T-helper 17 cell (primary cell): ENCODE results near the gene DNAAF1. TPM values are rescaled to one million over a fixed set of nuclear protein-coding genes. Genes with fewer than 3 reads are reported as not detected.

Experiments used
- ATAC-seq: fragments of 150-1000 bp; cut with Tn5 transposase; 2 replicates; pipeline ENCODE4 v1.10.0; 2021; ENCODE audit warnings: mild to moderate bottlenecking, moderate library complexity
- DNase-seq, 3 donors: peaks; one replicate each; pipeline versions ENCODE4 v3.0.0 to v3.0.0-alpha.2; 2020 to 2021
- H3K9me3 ChIP-seq: one replicate; pipeline ENCODE4 v1.7.0; 2013; ENCODE audit warnings: low read length, mild to moderate bottlenecking; ENCODE audit not compliant: control insufficient read depth, poor library complexity, severe bottlenecking
- H3K27ac Mint-ChIP-seq: one replicate; pipeline ENCODE4 v1.8.0; 2022; ENCODE audit warnings: mild to moderate bottlenecking, moderate library complexity, mixed read lengths
- H3K27me3 Mint-ChIP-seq: one replicate; pipeline ENCODE4 v1.8.0; 2022; ENCODE audit warnings: mixed read lengths
- H3K36me3 Mint-ChIP-seq: one replicate; pipeline ENCODE4 v1.8.0; 2022; ENCODE audit warnings: low read depth, mixed read lengths
- H3K4me1 Mint-ChIP-seq: one replicate; pipeline ENCODE4 v1.8.0; 2022; ENCODE audit warnings: mild to moderate bottlenecking, mixed read lengths
- H3K4me3 Mint-ChIP-seq: one replicate; pipeline ENCODE4 v1.8.0; 2022; ENCODE audit warnings: mild to moderate bottlenecking, moderate library complexity, mixed read lengths
- total RNA-seq, 4 donors: library from RNA in 2 of 4; stranded (reverse) in 2 of 4; gene quantifications; one replicate each; pipeline ENCODE4 v1.2.3 and lab custom pipeline; 2022 to 2026

The DNAAF1 gene
- total RNA-seq, 2 donors from 2014 or later = not detected

DNA sequence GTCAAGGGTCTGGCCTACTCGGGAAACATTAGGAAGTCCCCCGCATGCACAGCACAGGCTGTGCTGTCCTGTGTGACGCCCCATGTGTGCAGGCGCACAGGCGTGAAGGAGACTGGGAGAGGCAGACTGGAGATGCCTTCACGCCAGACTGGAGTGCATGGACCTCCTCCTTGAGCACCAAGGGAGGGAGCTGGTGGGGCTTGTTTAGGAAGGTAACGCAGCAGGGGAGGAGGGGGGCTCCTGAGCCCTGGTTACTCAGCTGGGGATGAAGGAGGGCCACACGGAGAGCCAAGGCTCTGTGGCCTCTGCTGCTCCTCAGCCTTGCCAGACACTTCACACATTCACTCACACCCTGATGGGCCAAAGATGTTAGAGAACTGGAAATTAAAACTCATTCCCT, 7.8 kb upstream of the DNAAF1 start:
- Mint-ChIP-seq H3K27ac (no peak overlapping the region), H3K27me3 (no peaks in the 10 kb centered on the region), H3K4me3 (no peak overlapping the region), H3K36me3 (no peaks in the 10 kb centered on the region), H3K4me1 (peaks cover 27% of the 10 kb centered on the region)
- H3K9me3 ChIP-seq = no peaks in the 10 kb centered on the region
- DNase-seq (no peak), ATAC-seq (no peak)

DNA sequence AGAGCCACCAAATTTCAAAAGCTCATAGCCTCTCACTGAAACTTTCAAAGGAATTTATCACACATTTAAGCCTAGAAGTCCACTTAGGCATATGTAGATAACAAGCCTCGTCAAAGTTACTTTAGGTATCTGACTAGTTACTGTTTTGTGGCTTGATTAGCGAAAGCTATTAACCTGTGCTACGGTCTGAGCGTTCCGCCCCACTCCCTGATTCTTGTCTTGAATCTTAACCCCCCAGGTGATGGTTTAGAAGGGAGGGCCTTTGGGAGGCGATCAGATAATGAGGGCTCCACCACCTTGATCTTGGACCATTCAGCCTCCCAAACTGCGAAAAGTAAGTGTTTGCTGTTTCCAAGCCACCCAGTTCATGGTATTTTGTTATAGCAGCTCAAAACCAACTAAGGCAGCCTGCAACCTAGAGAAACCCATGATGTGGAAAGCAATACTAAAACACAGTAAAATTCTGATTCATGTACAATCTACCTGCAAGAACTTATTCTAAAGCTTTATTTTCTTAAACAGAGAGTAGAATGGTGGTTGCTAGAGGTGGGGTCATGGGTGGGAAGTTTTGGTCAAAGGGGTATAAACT, 7.2 kb upstream of the DNAAF1 start:
- Mint-ChIP-seq H3K4me3 (no peak overlapping the region), H3K36me3 (no peaks in the 10 kb centered on the region), H3K27ac (no peak overlapping the region), H3K27me3 (no peaks in the 10 kb centered on the region), H3K4me1 (peaks cover 28% of the 10 kb centered on the region)
- ATAC-seq (no peak), DNase-seq (no peak)
- H3K9me3 ChIP-seq = no peaks in the 10 kb centered on the region

DNA sequence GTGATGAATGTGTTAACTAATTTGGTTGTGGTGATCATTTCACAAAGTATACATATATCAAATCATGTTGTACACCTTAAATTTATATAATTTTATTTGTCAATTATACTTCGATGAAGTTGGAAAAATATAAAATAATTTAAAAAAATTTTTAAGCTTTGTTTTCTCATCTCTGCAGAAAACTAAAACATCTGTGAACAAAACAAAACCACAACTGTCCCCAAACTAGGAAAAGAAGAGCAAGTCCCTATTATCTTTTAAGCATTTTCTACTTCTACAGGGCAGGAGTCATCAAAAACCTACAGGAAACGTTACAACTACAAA, 6.6 kb upstream of the DNAAF1 start:
- ATAC-seq = no peak
- DNase-seq = no peak
- no peaks in the 10 kb centered on the region for H3K36me3 Mint-ChIP-seq
- no peaks in the 10 kb centered on the region for H3K27me3 Mint-ChIP-seq
- no peaks in the 10 kb centered on the region for H3K9me3 ChIP-seq
- no peak overlapping the region for H3K27ac Mint-ChIP-seq
- H3K4me1 Mint-ChIP-seq = peaks cover 32% of the 10 kb centered on the region
- no peak overlapping the region for H3K4me3 Mint-ChIP-seq

DNA sequence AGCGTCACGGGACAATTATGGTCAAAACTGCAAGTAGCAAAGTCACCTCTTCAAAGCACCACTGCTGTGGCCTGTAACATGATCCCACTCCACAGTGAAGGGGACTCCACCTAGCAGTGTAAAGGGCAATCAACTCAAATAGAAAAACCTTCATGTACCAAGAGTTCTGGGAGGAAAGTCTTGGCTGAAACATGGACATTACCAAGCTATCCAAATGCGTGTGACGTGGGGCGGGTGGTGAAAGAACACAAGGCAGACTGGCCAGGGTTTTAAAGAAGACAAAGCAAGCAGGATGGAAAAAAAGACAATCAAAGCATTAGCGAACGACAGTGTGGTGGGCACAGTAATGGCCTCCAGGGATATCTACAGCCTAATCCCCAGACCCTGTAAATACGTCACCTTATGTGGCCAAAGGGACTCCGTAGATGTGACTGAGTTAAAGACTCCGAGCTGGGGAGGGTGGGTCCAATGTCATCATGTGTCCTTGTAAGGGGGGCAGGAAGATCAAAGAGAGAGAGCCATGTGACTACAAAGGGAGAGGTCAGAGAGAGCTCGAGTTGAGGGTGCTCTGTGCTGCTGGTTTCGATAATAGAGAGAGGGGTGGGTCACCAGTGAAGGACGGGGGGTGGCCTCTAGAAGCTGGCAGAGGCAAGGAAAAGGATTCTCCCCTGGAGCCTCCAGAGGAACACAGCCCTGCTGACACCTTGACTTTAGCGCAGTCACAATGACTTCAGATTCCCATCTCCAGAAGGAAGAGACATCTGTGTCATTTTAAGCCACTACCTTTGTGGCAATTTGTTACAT, 6.1 kb upstream of the DNAAF1 start:
- ATAC-seq (no peak), DNase-seq (no peak)
- peaks cover 34% of the 10 kb centered on the region for H3K4me1 Mint-ChIP-seq
- H3K27me3 Mint-ChIP-seq = no peaks in the 10 kb centered on the region
- H3K36me3 Mint-ChIP-seq = no peaks in the 10 kb centered on the region
- no peak overlapping the region for H3K27ac Mint-ChIP-seq
- no peaks in the 10 kb centered on the region for H3K9me3 ChIP-seq
- no peak overlapping the region for H3K4me3 Mint-ChIP-seq

DNA sequence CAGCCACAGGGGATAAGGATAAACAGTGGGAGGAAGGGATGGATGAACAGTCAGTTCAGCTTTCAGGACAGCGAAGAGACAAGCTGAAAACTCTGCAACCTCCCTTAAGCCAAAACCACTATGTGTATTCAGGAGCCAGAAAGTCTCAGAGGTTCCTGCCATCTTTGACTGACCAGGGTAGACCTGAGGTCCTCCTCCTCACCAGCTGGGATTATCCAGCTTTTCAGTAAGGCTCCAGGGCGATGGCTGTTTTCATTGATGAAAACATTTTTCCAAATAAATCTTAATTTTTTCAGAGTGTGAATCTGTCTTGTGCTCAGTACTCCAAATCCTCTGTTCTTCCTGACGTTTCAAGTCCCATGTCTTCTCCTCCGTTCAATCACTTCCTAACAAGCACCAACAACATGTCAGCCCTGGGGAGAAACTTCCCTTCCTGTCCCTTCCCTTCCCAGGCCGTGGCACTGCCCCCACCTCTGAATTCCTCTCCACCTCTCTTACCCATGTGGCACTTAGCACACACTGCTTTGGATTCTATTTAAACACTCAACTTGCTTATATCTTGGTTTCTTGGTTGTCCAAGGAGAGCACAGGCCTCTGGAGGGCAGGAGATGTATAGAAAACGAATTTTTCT, 5.4 kb upstream of the DNAAF1 start:
- ATAC-seq (no peak), DNase-seq (no peak)
- Mint-ChIP-seq H3K36me3 (no peaks in the 10 kb centered on the region), H3K27ac (peak overlapping the region; percentile 37), H3K27me3 (no peaks in the 10 kb centered on the region), H3K4me1 (peaks cover 39% of the 10 kb centered on the region), H3K4me3 (no peak overlapping the region)
- H3K9me3 ChIP-seq = no peaks in the 10 kb centered on the region

DNA sequence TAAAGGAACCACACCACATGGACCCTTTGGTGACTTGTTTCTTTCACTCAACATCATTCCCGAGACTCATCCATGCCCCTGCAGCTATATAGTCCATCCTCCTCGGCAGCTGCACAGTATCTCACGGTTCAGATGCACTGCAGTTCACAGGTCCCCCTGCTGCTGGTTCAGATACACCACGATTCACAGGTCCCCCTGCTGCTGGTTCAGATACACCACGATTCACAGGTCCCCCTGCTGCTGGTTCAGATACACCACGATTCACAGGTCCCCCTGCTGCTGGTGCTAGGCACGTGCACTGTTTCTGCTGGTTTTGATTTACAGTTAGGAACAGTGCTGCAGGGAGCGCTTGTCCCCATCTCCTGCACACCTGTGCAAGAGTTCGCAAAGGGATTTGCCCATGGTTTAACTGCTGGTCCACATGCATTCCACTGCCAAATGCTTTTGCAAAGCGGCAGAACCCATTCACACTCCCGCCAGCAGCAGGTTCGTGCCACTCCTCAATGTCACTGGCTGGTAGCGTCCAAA, 3.9 kb upstream of the DNAAF1 start:
- H3K27ac Mint-ChIP-seq = no peak overlapping the region
- peaks cover under 1% of the 10 kb centered on the region for H3K27me3 Mint-ChIP-seq
- peaks cover 33% of the 10 kb centered on the region for H3K4me1 Mint-ChIP-seq
- H3K4me3 Mint-ChIP-seq = no peak overlapping the region
- H3K36me3 Mint-ChIP-seq = no peaks in the 10 kb centered on the region
- no peak for ATAC-seq
- DNase-seq = no peak
- H3K9me3 ChIP-seq = no peaks in the 10 kb centered on the region

DNA sequence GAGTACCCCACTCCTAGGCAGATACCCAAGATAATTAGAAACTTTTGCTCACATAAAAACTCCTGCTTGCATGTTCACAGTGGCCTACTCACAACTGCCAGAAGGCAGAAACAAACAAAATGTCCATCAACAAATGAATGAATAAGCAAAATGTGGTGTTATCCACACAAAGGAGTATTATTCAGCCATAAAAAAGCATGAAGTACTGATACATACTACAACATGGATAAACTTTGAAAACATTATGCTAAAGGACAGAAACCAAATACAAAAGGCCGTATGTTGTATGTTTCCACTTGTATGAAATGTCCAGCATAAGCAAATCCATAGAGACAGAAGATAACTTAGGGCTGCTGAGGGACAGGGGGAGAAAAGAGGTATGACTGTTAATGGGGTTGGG, 2.0 kb upstream of the DNAAF1 start:
- no peak for ATAC-seq
- Mint-ChIP-seq H3K27ac (peak overlapping the region; percentile 93), H3K27me3 (peaks cover 7% of the 10 kb centered on the region), H3K36me3 (no peaks in the 10 kb centered on the region), H3K4me1 (peaks cover 25% of the 10 kb centered on the region), H3K4me3 (peak overlapping the region; percentile 97)
- no peak for DNase-seq
- H3K9me3 ChIP-seq = no peaks in the 10 kb centered on the region

DNA sequence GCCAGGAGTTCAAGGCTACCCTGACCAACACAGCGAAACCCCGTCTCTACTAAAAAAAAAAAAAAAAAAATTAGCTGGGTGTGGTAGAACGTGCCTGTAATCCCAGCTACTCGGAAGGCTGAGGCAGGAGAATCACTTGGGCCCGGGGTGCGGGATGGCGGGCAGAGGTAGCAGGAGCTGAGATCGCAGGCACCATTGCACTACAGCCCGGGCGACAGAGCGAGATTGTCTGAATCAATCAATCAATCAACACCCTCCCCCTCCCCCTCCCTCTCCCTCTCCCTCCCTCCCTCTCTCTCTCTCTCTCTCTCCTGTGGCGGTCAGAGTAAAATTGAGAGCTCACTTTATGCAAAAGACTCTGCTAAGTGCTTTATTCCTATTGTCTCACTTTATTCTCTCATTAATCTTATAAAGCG, 1.3 kb upstream of the DNAAF1 start:
- no peak for DNase-seq

DNA sequence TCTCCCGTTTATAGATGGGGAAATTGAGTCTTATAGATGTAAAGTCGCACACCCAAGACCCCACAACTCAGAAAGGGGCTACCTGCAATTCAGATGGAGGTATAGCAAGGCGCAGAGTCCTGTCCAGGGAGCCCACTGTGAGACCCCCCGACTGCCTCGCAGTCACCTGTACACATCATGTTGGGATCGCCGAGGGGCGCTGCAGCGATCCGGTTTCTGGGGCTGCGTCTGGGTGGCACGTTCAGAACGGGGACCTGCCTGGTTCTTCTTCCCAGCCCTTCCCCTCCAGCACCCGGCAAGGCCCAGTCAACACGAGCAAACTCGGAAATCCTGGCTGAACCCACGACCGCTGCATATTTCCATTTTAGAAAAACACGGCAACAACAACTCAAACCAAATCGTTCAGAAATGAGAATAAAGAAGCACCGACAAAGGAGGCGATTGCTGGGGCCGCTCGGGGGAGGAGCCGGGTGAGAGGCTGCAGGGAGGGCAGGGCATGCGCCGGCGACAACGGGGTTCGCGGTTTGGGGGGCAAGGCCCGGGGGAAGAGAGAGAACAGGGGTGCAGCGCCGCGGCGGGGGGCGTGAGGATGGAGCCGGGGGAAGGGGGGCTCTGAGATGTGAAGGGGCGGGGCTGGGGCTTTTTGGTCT, 774 bp upstream of the DNAAF1 start:
- Mint-ChIP-seq H3K4me3 (peak overlapping the region; percentile 97), H3K36me3 (no peaks in the 10 kb centered on the region), H3K27me3 (peaks cover 13% of the 10 kb centered on the region), H3K4me1 (peaks cover 18% of the 10 kb centered on the region), H3K27ac (peak overlapping the region; percentile 93)
- no peaks in the 10 kb centered on the region for H3K9me3 ChIP-seq
- DNase-seq = peak; percentile 28 to 49 (median 48)
- ATAC-seq = peak; percentile 56

More for the DNA sequence above, 1.3 kb upstream of the DNAAF1 start:
- peaks cover 23% of the 10 kb centered on the region for H3K4me1 Mint-ChIP-seq
- peaks cover 9% of the 10 kb centered on the region for H3K27me3 Mint-ChIP-seq
- H3K27ac Mint-ChIP-seq = peak overlapping the region; percentile 93
- H3K9me3 ChIP-seq = no peaks in the 10 kb centered on the region
- ATAC-seq = no peak
- H3K36me3 Mint-ChIP-seq = no peaks in the 10 kb centered on the region
- H3K4me3 Mint-ChIP-seq = peak overlapping the region; percentile 97

DNA sequence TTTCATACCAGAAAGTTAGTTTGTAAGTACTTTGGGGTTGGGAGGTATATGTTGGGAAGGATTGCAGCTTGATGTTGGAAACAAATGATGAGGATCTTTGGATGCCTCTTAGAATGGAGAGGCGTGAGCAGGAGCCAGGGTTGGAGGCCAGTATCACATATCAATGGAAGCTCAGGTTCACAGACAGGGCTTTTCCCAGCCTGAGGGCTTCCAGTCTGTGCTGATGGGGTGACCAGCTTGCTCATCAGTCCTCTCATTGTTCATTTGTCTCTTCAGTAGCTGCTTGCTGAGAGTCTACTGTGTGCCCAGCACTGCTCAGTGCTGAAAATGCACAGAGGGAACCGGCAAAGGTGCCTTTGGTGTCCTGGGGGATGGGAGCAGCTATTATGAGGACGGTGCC, 5.8 kb downstream of the DNAAF1 start:
- no peak for ATAC-seq
- Mint-ChIP-seq H3K27me3 (peaks cover 43% of the 10 kb centered on the region), H3K36me3 (peaks cover 5% of the 10 kb centered on the region), H3K4me1 (peaks cover 2% of the 10 kb centered on the region), H3K4me3 (no peak overlapping the region), H3K27ac (no peak overlapping the region)
- DNase-seq = no peak
- no peaks in the 10 kb centered on the region for H3K9me3 ChIP-seq

DNA sequence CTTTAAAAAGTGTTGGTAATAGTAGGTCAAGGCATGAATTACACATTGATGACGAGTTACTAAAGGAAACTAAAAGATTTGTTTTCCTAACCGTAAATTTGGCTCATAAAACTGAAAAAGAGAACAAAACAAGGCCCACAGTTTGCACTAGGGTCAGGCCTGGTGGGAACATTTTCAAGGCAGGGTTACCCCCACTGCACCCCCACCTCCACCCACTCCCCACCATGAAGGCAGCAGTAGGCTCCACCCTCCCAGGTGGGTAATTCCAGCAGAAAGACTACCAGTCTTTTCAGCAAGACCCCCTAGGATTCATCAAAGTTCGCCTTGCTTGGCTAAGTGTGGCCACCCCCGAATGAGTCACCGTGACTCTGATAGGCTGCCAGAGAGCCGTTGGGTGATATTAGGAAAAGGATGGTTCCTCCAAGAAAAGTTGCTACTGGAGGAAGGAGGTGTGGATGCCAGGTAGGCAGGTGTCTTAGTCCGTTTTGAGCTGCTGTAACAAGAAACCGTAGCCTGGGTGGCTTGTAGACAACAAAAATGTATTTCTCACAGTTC, 8.6 kb downstream of the DNAAF1 start:
- no peak overlapping the region for H3K4me3 Mint-ChIP-seq
- H3K9me3 ChIP-seq = no peaks in the 10 kb centered on the region
- peaks cover 5% of the 10 kb centered on the region for H3K36me3 Mint-ChIP-seq
- peaks cover 2% of the 10 kb centered on the region for H3K4me1 Mint-ChIP-seq
- no peak overlapping the region for H3K27ac Mint-ChIP-seq
- DNase-seq (no peak), ATAC-seq (no peak)
- peaks cover 54% of the 10 kb centered on the region for H3K27me3 Mint-ChIP-seq

DNA sequence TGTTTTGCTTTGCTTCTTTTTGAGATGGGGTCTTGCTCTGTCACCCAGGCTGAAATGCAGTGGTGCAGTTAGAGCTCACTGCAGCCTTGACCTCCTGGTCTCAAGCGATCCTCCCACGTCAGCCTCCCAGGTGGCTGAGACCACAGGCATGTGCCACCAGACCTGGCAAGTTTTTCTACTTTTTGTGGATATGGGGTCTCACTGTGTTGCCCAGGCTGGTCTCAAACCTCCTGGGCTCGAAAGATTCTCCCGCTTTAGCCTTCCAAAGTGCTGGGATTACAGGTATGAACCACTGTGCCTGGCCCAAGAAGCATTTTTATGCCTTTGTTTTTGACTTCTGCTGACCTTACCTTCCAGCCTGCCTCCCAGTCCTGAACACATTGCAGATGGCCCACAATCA, 10.1 kb downstream of the DNAAF1 start:
- no peak for DNase-seq
- H3K4me1 Mint-ChIP-seq = peaks cover 4% of the 10 kb centered on the region
- H3K9me3 ChIP-seq = no peaks in the 10 kb centered on the region
- H3K36me3 Mint-ChIP-seq = peaks cover 4% of the 10 kb centered on the region
- ATAC-seq = no peak
- H3K27me3 Mint-ChIP-seq = peaks cover 52% of the 10 kb centered on the region
- no peak overlapping the region for H3K27ac Mint-ChIP-seq
- no peak overlapping the region for H3K4me3 Mint-ChIP-seq

DNA sequence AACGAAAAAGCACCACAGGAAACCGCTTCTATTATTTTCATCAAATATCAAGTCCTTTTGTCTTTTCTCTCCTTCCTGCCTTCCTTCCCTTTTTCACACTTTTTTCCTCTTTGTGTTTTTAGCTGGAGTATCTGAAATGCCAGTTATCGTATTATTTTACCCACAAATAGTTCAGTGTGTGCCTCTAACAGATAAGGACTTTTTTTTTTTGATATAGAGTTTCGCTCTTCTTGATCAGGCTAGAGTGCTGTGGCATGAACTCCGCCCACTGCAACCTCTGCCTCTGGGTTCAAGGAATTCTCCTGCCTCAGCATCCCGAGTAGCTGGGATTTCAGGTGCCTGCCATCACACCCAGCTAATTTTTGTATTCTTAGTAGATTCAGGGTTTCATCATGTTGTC, 10.7 kb downstream of the DNAAF1 start:
- Mint-ChIP-seq H3K27me3 (peaks cover 51% of the 10 kb centered on the region), H3K27ac (no peak overlapping the region), H3K36me3 (peaks cover 4% of the 10 kb centered on the region), H3K4me3 (no peak overlapping the region), H3K4me1 (peaks cover 4% of the 10 kb centered on the region)
- no peak for DNase-seq
- ATAC-seq = no peak
- no peaks in the 10 kb centered on the region for H3K9me3 ChIP-seq
